GF-D8 (cell line): ENCODE data around the gene NUP210.

Experiments used
- DNase-seq: peaks from one replicate; lab custom pipeline; 2025; lab: John Stamatoyannopoulos, UW

The NUP210 gene

DNA sequence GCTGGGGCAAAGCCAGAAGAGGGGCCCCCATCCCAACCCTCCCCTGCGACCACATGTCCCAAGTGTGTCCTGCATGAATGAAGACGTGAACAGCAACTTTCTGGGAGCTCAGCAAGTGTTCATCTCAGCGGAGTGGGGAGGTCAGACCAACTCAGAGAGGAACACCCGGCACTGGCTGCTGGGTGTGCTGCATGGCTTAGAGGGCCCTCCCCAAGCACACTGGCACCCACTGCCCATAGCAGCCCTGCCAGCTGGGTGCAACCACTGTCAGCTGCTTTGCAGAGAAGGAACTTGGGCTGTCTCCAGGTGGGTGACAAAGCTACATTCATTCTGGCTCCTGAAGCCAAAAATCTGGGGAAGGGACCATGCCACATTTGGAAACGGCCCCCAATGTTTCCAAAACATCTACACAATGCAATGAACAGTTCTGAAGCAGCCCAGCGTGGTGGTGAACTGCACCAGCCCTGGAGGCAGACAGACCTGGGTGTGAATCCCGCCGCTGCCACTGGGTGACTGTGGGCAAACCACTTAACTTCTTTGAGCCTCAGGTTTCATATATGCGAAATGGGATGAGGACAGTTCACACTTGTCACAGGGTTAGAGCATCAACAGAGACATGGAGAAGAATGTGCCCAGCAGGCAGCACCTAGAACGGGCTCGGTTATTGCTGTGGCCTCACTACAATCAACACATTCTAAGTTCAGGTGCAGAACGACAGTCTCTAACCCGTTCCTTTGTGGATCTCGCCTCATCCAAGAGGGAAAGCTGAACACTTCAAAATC lies 145.4 kb downstream of the NUP210 start:
- no peak for DNase-seq

DNA sequence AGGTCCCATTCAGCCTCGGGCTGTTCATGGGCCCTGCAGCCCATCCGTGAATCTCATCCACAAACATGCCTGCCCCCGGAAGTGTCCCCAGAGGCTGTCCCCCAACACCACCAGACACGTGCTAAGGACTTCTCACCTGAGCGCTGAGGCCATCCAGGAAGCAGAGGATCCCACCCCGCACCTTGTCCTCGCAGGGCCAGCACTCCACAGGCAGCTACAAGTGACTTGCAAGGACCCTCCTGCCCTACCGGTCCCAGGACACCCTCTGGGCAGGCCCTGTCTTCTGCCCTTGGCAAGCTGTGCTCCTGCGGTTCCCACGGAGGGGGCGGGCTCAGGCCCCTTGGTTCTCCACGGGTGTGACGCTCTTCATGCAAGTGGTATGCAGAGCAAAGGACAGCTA lies 146.0 kb downstream of the NUP210 start:
- no peak for DNase-seq

DNA sequence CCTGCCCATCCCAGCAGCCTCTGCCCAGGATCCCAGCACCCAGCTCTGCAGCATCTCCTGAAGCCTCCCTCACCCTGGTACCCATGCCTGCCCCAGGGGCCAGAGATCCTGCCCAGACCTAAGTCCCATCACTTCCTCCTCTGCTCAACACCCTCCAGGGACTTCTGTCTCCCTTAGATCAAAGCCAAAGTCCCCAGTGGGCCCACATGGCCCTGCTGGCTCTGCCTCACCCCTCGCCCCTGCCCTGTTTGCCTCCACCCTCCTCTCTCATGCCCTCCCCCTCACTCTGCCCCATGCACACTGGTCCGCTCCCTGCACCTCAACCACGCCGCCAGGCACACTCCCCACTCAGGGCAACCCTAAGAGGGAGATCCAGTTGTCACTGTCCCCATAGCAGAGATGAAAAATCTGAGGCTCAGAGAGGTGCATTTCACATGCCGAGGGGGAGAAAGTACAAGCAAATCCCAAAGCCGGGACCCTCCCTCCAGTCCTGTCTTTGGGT lies 146.5 kb downstream of the NUP210 start:
- DNase-seq, result no peak

DNA sequence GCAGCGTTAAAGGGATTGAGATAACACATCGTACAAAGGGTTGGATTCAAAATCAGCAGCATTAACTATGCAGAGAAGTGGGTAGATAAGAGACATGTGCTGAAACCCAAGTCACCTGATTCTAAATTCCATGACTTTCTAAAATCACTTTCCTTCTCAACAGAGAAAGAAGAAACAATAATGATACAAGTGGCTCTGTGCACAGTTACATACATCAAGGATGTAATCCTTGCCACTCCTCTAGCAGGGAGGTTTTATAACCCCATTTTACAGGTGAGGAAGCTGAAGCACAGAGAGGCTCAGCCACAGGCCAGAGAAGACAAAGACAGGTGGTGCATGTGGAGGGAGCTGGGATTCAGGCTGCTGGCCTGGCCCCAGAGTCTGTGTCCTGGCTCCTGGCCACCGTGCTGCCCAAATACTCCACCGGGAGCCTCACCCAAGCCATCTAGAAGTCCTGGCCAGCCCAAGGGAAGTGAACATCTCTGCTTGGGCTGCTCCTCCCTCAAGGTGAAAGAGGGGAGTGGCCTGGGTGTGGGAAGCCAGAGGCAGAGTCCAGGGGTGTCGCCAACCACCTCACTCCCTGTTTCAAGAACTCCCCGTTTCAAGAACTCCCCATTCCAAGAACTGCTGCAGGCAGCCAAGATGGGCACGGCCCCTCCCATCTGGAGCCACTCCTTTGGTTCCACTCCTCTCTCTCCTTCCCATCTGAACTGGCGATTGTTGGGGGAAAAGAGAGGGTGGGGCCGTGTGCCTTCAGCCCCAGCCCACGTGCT lies 147.1 kb downstream of the NUP210 start:
- no peak for DNase-seq

DNA sequence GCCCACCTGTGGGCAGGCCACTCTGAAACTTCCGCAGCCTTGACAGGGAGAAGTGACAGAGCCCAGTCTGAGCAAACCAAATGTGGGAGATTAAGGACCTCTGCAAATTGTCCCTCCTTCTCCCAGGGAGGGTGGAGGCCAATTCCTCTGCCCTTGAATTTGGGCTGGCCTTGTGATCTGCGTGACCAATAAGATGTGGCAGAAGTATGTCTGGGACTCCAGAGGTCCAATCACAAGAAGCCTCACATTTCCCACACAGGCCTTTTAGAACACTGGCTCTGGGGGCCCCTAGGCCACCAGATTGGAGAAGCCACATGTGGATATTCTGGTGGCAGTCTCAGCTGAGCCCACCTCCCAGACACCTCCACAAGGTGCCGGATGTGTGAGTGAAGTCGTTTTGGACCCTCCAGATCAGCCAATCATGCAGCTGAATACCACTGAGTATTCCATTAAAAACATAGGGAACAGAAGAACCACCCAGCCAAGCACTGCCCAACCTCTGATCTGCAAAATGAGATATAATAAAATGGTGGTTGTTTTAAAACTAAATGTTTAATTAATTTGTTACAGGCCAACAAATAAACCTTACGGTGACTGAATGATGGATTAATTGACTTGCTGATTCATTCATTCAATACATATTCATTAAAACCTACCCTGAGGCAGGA lies 150.3 kb downstream of the NUP210 start:
- DNase-seq, result no peak

DNA sequence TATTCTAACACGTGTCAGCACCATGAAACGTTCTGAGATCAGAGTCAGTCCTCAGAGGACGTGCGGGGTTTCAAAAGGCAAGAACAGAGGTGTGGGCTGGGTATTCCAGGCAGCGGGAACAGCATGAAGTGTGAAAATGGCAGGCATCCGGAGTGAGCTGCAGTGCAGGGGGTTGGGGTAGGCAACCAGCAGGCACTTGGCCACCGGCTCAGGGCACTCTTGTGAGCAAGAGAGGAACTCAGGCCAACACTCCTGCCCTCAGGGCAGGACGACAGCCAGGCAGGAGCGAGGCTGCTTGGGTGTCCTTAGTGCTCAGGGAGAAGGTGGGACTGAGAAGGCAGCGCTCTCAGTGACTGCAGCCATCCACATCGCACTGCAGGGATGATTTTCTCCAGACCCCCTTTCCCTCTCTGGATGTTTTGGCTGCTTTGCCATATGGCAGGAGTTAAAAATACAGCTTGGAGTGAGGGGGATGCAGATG lies 151.1 kb downstream of the NUP210 start:
- no peak for DNase-seq

DNA sequence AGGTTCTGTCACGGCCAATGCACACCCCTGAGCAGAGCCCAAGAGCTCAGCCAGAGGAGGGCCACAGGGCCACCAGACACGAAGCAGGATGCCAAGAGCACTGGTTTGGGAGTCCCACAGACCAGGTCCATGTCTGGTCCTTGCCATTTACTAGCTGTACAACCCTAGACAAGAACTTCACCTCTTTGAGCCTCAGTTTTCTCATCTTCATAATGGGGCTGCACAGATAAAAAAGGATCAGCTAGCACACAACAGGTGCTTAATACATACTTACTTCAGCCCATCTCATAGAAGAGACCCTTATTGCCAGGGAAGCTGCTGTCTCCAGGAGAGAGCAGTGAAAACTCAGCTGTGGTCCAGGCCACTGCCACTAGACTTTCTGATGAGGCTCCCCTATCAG lies 152.0 kb downstream of the NUP210 start:
- no peak for DNase-seq

DNA sequence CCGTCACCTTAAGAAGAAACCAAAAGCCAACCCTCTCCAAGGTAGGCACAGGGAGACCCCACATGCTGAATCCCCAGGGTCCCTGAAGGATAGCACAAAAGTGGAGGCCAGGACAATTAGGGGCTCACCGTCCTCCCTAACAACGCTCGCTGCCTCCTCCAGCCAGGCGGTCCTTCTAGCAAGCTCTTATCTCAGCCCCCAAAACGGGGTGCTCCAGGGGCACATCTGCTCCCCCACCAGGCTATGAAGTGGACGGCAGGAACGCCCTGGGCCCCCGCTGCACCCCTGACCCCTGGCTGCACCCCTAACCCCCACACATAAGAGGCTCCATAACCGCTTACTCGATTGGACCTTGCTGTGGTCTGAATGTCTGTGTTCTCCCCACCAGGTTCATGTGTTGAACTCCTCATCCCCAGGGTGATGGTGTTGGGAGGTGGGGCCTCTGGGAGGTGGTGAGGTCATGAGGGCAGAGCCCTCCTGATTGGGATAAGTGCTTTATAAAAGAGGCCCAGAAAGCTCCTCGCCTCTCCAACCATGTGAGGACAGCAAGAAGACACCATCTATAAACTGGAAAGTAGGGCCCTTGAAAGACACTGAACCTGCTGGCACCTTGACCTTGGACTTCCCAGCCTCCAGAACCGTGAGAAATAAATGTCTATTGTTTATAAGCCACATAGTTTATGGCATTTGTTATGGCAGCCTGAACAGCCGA lies 153.3 kb downstream of the NUP210 start:
- DNase-seq, result no peak
